ENCODE measurements around the gene LRG1. TPM values are rescaled to one million over a fixed set of nuclear protein-coding genes. Genes with fewer than 3 reads are reported as not detected.

The LRG1 gene
- total RNA-seq, 1 donor from 2014 or later = 0.40 TPM

Other genes with a start within 250 kb of the LRG1 start
- gene TMIGD2, start 237.6 kb downstream of the LRG1 start, total RNA-seq = 13.3 and 14.0 TPM in 2 replicates
- 44.2 and 44.3 TPM in 2 replicates for gene FSD1, start 235.4 kb downstream of the LRG1 start, total RNA-seq
- 14.2 and 16.8 TPM in 2 replicates for gene STAP2, start 201.2 kb downstream of the LRG1 start, total RNA-seq
- 20.6 and 21.0 TPM in 2 replicates for gene MPND, start 196.5 kb downstream of the LRG1 start, total RNA-seq
- gene SH3GL1, start 139.5 kb downstream of the LRG1 start, total RNA-seq = 53.8 and 56.8 TPM in 2 replicates
- 99.4 and 103 TPM in 2 replicates for gene CHAF1A, start 137.4 kb downstream of the LRG1 start, total RNA-seq
- gene UBXN6, start 82.2 kb downstream of the LRG1 start, total RNA-seq = 41.2 and 47.2 TPM in 2 replicates
- 66.0 and 72.7 TPM in 2 replicates for gene HDGFL2, start 67.7 kb downstream of the LRG1 start, total RNA-seq
- gene PLIN4, start 21.6 kb downstream of the LRG1 start, total RNA-seq = not detected in 2 replicates
- not detected in 2 replicates for gene PLIN5, start 4.8 kb downstream of the LRG1 start, total RNA-seq
- gene SEMA6B, start 19.6 kb upstream of the LRG1 start, total RNA-seq = 0.40 TPM in 1 of 2 replicates, not detected in the other
- gene TNFAIP8L1, start 99.5 kb upstream of the LRG1 start, total RNA-seq = 12.5 and 13.5 TPM in 2 replicates
- gene MYDGF, start 130.3 kb upstream of the LRG1 start, total RNA-seq = 85.2 and 90.8 TPM in 2 replicates
- 86.4 and 95.9 TPM in 2 replicates for gene DPP9, start 183.8 kb upstream of the LRG1 start, total RNA-seq